Muscle of leg (tissue), 11 donors: ENCODE measurements around the gene RAD51B. TPM values are rescaled to one million over a fixed set of nuclear protein-coding genes. Genes with fewer than 3 reads are reported as not detected.
"Not testable (repeated sequence)": the region's sequence is repeated elsewhere in the genome, so short reads cannot be mapped to it uniquely, and the experiment has no call there.

Experiments used
- DNase-seq: peaks from one replicate; pipeline ENCODE4 v3.0.0; 2013
- H3K27ac ChIP-seq: one replicate; pipeline ENCODE4 v1.5.1; 2013; ENCODE audit warnings: mild to moderate bottlenecking, low read length, control low read depth
- H3K27me3 ChIP-seq: one replicate; pipeline ENCODE4 v1.6.1; 2013; ENCODE audit warnings: low read length; ENCODE audit not compliant: control insufficient read depth, insufficient read depth
- H3K36me3 ChIP-seq: one replicate; pipeline ENCODE4 v1.6.1; 2013; ENCODE audit warnings: low read length; ENCODE audit not compliant: control insufficient read depth, insufficient read depth
- H3K4me1 ChIP-seq: one replicate; pipeline ENCODE4 v1.6.1; 2013; ENCODE audit warnings: low read length; ENCODE audit not compliant: control insufficient read depth, insufficient read depth
- H3K4me3 ChIP-seq: one replicate; pipeline ENCODE4 v1.5.1; 2013; ENCODE audit warnings: low read length, control low read depth
- H3K9me3 ChIP-seq: replicated peaks from 2 replicates; pipeline ENCODE4 v1.6.1; 2013; ENCODE audit warnings: low read depth, low read length; ENCODE audit not compliant: control insufficient read depth
- WGBS: methylation state at CpG from one replicate; pipeline ENCODE4 v1.1.5; 2013; ENCODE audit warnings: missing lambda C conversion rate; ENCODE audit not compliant: insufficient coverage; 5-methylcytosine and 5-hydroxymethylcytosine counted together
- polyA plus RNA-seq, 8 donors: library from polyadenylated mRNA; unstranded; fragments of 120-200 nt; gene quantifications; one replicate each; pipeline versions ENCODE4 v1.2.1 to v1.2.3, GENCODE V29; 2013; ENCODE audit warnings: inconsistent platforms in 1 of 8, low replicate concordance in 1 of 8; ENCODE audit not compliant: insufficient read length in 8 of 8, insufficient read depth in 1 of 8
- total RNA-seq: library from RNA; stranded (reverse); fragments of 120-200 nt; gene quantifications from one replicate; pipeline ENCODE4 v1.2.4, GENCODE V29; 2013

Gene RAD51B
- total and polyA plus RNA-seq, 9 donors: 6.0 to 16.5 (median 7.2) TPM

GRCh38 chr14:67798731-67799130, 20.8 kb upstream of the RAD51B start:
- Histone ChIP-seq H3K4me1 (no peaks in the 10 kb centered on the region), H3K27ac (no peak overlapping the region), H3K4me3 (no peak overlapping the region), H3K27me3 (no peaks in the 10 kb centered on the region), H3K9me3 (no peaks in the 10 kb centered on the region), H3K36me3 (peaks cover 58% of the 10 kb centered on the region)
- DNase-seq: no peak
- 73% methylated on average over 18 of the region's 20 CpGs for WGBS

- Histone ChIP-seq H3K4me3 (no peak overlapping the region), H3K36me3 (peaks cover 61% of the 10 kb centered on the region), H3K27me3 (no peaks in the 10 kb centered on the region), H3K9me3 (no peaks in the 10 kb centered on the region), H3K4me1 (no peaks in the 10 kb centered on the region), H3K27ac (no peak overlapping the region)
- no peak for DNase-seq
- no CpG with 5 or more reads among the region's 4 CpGs for WGBS
Measured at GRCh38 chr14:67800743-67801142, 18.8 kb upstream of the RAD51B start.

DNA sequence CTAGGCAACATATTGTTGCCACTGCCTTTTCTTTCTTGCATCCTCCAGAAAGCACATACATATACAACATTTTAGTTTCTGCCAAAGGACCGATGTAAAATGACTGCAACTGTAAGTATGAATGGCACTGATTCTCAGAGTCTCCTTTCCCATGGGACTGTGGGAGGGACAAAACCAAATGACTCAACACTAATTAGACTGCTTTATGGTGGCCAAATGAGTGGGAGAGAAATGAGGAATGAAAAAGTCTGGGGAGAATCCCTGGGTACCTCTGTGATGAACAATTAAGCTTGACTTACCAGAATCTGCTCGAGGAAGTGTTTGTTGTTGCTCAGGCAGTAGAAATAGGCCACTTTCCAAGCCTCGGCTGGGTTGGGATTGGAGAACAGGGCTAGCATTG, 13.3 kb upstream of the RAD51B start:
- H3K36me3 ChIP-seq: peaks cover 69% of the 10 kb centered on the region
- no peak overlapping the region for H3K27ac ChIP-seq
- H3K4me3 ChIP-seq: no peak overlapping the region
- H3K27me3 ChIP-seq: no peaks in the 10 kb centered on the region
- 41% methylated on average over 2 of the region's 3 CpGs for WGBS
- DNase-seq: no peak
- no peaks in the 10 kb centered on the region for H3K9me3 ChIP-seq
- no peaks in the 10 kb centered on the region for H3K4me1 ChIP-seq

DNA sequence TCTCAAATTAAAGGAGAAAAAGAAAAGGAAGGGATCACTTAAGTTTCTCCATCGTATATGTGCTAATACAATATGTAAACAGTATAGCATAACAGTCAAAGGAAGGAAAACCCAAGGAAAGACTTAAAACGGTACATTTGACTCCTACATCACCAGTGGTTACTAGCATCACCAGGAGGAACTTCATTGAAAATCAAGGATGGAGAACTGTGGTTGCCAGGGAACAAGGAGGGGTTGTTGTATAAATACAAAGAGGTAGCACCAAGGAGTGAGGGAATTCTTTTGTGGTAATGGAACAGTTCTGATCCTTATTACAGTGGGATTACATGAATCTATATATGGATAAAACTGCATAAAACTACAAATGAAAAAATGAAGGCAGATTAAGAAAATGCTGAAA, 4.8 kb upstream of the RAD51B start:
- Histone ChIP-seq H3K27me3 (no peaks in the 10 kb centered on the region), H3K9me3 (no peaks in the 10 kb centered on the region), H3K4me1 (peaks cover 11% of the 10 kb centered on the region), H3K36me3 (peaks cover 13% of the 10 kb centered on the region), H3K27ac (no peak overlapping the region), H3K4me3 (no peak overlapping the region)
- no CpG with 5 or more reads among the region's 2 CpGs for WGBS
- DNase-seq: no peak

DNA sequence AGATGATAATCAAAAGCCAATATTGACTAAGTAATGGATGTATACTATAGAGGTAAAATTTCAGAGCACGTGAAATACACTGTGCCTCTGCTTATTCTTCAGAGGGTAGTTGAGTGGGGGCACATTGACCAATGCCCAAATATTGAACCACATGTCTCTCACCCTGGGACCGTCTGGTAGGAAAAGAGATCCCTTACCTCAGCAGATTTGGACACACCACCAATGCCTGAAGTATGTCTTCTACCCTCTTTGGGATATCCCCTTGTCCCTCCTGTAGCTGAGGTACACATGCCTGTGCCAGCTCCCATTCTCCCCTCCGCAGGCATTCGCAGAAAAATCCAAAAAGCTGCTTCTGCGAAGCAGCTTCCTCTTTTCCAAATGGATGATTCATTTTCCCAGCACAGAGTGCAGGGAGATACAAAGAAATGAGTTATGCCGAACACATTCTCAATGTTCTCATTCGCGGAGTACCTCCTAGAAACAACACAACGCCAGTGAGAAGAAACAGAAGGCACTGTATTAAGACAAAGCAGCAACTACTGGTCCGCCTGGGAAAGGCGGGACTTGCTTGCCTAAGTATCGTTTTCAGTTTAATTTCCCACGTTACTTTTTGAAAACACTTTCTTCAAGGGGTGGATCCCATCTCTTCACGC, 3.9 kb upstream of the RAD51B start:
- Histone ChIP-seq H3K27me3 (no peaks in the 10 kb centered on the region), H3K27ac (peak overlapping the region; percentile 91), H3K4me1 (peaks cover 16% of the 10 kb centered on the region), H3K9me3 (no peaks in the 10 kb centered on the region), H3K4me3 (peak overlapping the region; percentile 88), H3K36me3 (peaks cover 6% of the 10 kb centered on the region)
- peak; percentile 21 for DNase-seq
- WGBS: 29% methylated on average over 1 of the region's 14 CpGs

DNA sequence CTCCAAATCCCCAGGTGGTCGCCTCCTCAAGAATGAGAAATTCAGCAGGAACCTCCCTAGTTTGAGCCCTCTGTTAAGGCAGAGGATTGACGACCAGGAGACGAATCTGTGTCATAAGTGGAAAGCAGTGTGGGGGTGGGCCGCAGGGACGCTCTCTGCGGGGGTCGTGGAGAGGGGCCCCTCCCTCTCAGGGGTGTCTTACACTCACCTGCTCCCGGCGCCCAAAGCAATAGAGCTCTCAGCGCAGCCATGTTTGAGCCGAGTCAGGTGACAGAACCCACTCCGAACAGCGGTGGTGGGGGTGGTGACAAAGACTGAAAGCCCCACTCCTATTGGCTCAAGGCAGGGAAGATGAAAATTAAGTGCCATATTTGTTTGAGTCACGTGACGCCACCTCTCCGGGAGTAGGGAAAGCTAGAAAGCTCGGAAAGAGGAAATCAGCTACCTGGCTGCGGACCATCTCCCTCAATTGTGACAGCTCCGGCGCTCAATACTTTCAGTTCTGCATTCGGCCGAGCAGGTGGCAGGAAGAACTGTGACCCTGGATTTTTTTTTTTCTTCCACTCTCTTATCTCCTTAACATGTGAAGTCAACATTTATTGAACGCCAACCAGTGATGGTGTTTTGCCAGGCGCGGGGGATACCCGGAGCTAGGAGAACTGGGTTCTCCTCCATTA, 3.1 kb upstream of the RAD51B start, which contains the start of gene ZFYVE26:
Gene ZFYVE26, minus strand, starts transcription at position 265 of the 677 bp plus-strand sequence. CDS start 627 bp downstream, outside the sequence.
- H3K4me3 ChIP-seq: peak within 1 kb of the TSS; percentile 88
- peak; percentile 99 for DNase-seq
- H3K9me3 ChIP-seq: no peaks in the 10 kb centered on the region
- H3K27me3 ChIP-seq: no peaks in the 10 kb centered on the region
- peaks cover 4% of the 10 kb centered on the region for H3K36me3 ChIP-seq
- peak within 1 kb of the TSS; percentile 91 for H3K27ac ChIP-seq
- WGBS: 0% methylated on average over 17 of the region's 26 CpGs
- H3K4me1 ChIP-seq: peaks cover 16% of the 10 kb centered on the region

DNA sequence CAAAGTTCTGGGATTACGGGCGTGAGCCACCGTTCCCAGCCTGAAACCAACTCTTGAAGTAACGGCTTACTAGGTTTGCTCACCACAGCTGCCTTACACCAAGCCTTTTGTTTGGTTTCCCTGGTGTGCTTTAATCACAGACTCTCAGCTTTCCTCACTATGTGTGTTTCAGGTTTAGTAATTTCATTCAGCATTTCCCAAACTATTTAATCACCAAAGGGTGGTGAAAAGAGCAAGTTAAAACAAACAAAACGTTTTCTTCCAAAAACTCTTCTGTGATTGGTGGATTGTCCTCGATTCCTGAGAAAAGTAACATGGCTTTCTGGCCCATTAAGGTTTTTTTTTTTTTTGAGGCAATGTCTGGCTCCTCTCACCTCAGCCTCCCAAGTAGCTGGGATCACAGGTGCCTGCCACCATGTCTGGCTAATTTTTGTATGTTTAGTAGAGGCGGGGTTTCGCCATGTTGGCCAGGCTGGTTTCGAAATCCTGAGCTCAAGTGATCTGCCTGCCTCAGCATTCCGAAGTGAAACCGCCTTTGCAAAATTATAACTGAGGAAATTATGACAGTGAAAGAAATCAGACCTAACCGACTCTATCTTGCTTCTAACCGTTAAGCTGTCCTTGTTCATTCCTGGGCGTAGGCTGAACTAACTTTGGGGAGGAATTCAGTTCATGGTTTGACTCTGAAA, 1.7 kb upstream of the RAD51B start:
- DNase-seq: no peak
- no peaks in the 10 kb centered on the region for H3K27me3 ChIP-seq
- no peak overlapping the region for H3K4me3 ChIP-seq
- H3K9me3 ChIP-seq: no peaks in the 10 kb centered on the region
- WGBS: 86% methylated on average over 12 of the region's 14 CpGs
- no peak overlapping the region for H3K27ac ChIP-seq
- peaks cover 4% of the 10 kb centered on the region for H3K36me3 ChIP-seq
- peaks cover 16% of the 10 kb centered on the region for H3K4me1 ChIP-seq

DNA sequence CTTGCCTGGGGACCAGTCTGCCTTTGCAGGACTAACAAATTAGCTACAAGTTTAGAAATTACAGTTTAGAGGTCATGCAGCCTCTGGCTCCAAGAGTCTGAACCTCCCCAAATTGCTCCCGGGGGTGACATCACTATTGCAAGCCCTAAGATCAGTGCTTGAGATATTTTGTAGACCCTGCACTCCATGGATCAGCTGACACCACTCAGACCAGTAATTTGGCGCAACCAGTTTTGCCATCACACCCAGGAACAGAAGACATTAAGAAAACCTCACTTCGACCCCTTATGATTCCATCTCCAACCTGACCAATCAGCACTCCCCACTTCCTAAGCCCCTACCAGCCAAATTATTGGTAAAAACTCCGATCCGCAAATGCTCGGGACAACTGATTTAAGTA, 1.1 kb upstream of the RAD51B start:
- peak; percentile 32 for DNase-seq
- not testable (repeated sequence) for H3K36me3 ChIP-seq, H3K9me3 ChIP-seq, H3K27me3 ChIP-seq, H3K27ac ChIP-seq, H3K4me3 ChIP-seq
- peaks cover 16% of the 10 kb centered on the region for H3K4me1 ChIP-seq
- 92% methylated on average over 6 of the region's 6 CpGs for WGBS

GRCh38 chr14:67820428-67820971, 921 bp downstream of the RAD51B start:
- Histone ChIP-seq H3K27ac (peak overlapping the region; percentile 77), H3K27me3 (no peaks in the 10 kb centered on the region), H3K9me3 (no peaks in the 10 kb centered on the region), H3K4me3 (peak overlapping the region; percentile 70), H3K36me3 (no peaks in the 10 kb centered on the region), H3K4me1 (peaks cover 13% of the 10 kb centered on the region)
- DNase-seq: peak; percentile 38
- 0% methylated on average over 1 of the region's 13 CpGs for WGBS

- Histone ChIP-seq H3K27ac (no peak overlapping the region), H3K36me3 (no peaks in the 10 kb centered on the region), H3K4me3 (no peak overlapping the region), H3K27me3 (no peaks in the 10 kb centered on the region), H3K4me1 (peaks cover 9% of the 10 kb centered on the region), H3K9me3 (no peaks in the 10 kb centered on the region)
- DNase-seq: no peak
Measured at GRCh38 chr14:67821121-67821520, 1.5 kb downstream of the RAD51B start.
